ENCODE measurements around the gene COL6A2. TPM values are rescaled to one million over a fixed set of nuclear protein-coding genes. Genes with fewer than 3 reads are reported as not detected.

COL6A2 gene
- total RNA-seq, 1 donor from 2014 or later, result 535 TPM

- intact Hi-C loops (cut with DNase I), result no loop called here
- H3K9me3 ChIP-seq, result no peaks in the 10 kb centered on the region
- H3K27ac ChIP-seq, result no peak overlapping the region
- no peak for TF ChIP-seq POLR2AphosphoS5 (IDR thresholded peaks at IDR 0.05; ENCODE audit: insufficient read depth in 1 of 2, low read depth in 1 of 2)
- no peak for TF ChIP-seq CTCF (IDR thresholded peaks at IDR 0.05)
- no peak for TF ChIP-seq POLR2A (IDR thresholded peaks at IDR 0.05)
- H3K36me3 ChIP-seq, result peaks cover 0 to 4% of the 10 kb centered on the region in 2 donors
- H3K4me1 ChIP-seq, result no peaks in the 10 kb centered on the region
- no peaks in the 10 kb centered on the region for H3K27me3 ChIP-seq
- DNase-seq (ENCODE audit: extremely low spot score in 2 of 2), result peak; percentile 71 to 84
- no peak overlapping the region for H3K4me3 ChIP-seq
Observed at GRCh38 chr21:46159841-46160656, 62.1 kb downstream of the COL6A2 start.

DNA sequence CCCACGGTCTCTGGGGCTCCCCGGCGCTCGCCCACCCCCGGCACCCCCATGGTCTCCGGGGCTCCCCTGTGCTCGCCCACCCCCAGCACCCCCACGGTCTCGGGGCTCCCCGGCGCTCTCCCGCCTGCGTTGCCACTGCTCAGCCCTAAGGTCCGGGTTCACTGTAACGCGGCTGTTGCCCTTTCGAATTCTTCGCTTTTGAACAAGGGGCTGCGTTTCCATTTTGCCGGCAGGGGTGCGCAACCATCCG is 62.7 kb downstream of the COL6A2 start:
- DNase-seq (ENCODE audit: extremely low spot score in 2 of 2), result peak in 1 of 2 donors; percentile 96

GRCh38 chr21:46160907-46161632 is 63.2 kb downstream of the COL6A2 start:
- no peaks in the 10 kb centered on the region for H3K4me1 ChIP-seq
- DNase-seq (ENCODE audit: extremely low spot score in 2 of 2), result peak; percentile 46 to 65
- intact Hi-C loops (cut with DNase I), result no loop called here
- peaks cover 0 to 4% of the 10 kb centered on the region in 2 donors for H3K36me3 ChIP-seq
- H3K9me3 ChIP-seq, result no peaks in the 10 kb centered on the region
- no peaks in the 10 kb centered on the region for H3K27me3 ChIP-seq
- H3K27ac ChIP-seq, result no peak overlapping the region
- H3K4me3 ChIP-seq, result no peak overlapping the region
- TF ChIP-seq POLR2AphosphoS5 (IDR thresholded peaks at IDR 0.05; ENCODE audit: insufficient read depth in 1 of 2, low read depth in 1 of 2), result no peak
- TF ChIP-seq POLR2A (IDR thresholded peaks at IDR 0.05), result no peak
- no peak for TF ChIP-seq CTCF (IDR thresholded peaks at IDR 0.05)

More for the DNA sequence above, 62.7 kb downstream of the COL6A2 start:
- H3K4me3 ChIP-seq, result no peak overlapping the region
- TF ChIP-seq CTCF (IDR thresholded peaks at IDR 0.05), result no peak
- TF ChIP-seq POLR2A (IDR thresholded peaks at IDR 0.05), result no peak
- no peak for TF ChIP-seq POLR2AphosphoS5 (IDR thresholded peaks at IDR 0.05; ENCODE audit: insufficient read depth in 1 of 2, low read depth in 1 of 2)
- no peaks in the 10 kb centered on the region for H3K9me3 ChIP-seq
- peaks cover 0 to 4% of the 10 kb centered on the region in 2 donors for H3K36me3 ChIP-seq
- H3K4me1 ChIP-seq, result no peaks in the 10 kb centered on the region
- intact Hi-C loops (cut with DNase I), result no loop called here
- H3K27me3 ChIP-seq, result no peaks in the 10 kb centered on the region
- H3K27ac ChIP-seq, result no peak overlapping the region

DNA sequence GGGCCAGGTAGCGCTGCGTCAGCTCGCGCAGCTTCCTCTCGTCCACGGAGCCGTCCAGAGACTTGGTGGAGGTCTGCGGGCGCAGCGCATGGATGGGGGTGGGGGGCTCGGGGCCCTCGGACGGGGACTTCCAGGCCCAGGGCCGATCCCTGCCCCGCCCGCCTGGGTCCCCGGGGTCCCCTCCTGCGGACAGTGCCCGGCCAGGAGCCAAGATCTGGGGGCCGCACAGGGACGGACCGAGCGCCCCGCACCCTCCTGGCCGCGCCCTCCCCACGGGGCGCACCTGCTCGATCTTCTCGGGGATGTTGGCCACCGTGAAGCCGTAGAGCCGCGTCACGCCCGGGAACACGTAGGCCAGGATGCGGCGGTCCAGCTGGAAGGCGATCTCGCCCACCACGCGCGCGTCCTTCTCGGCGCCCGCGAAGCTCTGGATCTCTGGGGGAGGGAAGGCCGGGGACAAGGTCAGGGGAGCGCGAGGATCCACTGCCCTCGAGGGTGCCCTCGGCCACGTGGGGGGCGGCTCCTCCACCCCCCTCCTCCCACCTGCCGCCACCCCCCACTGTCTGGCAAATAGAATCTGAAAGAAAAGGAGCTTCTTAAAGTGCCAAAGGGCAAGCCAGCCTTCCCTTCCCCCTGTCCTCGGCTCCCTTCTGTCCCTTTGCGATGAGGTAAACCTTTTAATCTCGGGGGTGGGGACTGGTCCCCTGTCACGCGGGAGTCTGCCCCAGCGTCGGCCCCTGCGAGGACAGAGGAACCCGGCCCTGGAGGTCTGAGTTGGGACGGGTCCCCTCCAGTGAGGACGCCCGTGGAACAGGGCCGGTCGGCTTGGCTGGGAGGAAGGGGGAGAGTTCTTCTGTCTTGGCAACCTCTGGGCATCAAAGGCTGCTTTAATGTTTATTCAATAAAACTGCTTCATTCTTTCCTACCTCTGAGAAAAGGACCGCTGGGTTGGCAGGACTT is 64.0 kb downstream of the COL6A2 start:
- Histone ChIP-seq H3K27me3 (no peaks in the 10 kb centered on the region), H3K9me3 (no peaks in the 10 kb centered on the region), H3K4me1 (no peaks in the 10 kb centered on the region), H3K4me3 (no peak overlapping the region), H3K36me3 (peaks cover 0 to 4% of the 10 kb centered on the region in 2 donors), H3K27ac (no peak overlapping the region)
- intact Hi-C loops (cut with DNase I), result no loop called here
- TF ChIP-seq POLR2AphosphoS5 (IDR thresholded peaks at IDR 0.05; ENCODE audit: insufficient read depth in 1 of 2, low read depth in 1 of 2), result no peak
- TF ChIP-seq CTCF (IDR thresholded peaks at IDR 0.05), result no peak
- no peak for TF ChIP-seq POLR2A (IDR thresholded peaks at IDR 0.05)
- peak; percentile 34 to 92 for DNase-seq (ENCODE audit: extremely low spot score in 2 of 2)
